ENCODE data around the gene GPC6. TPM values are rescaled to one million over a fixed set of nuclear protein-coding genes. Genes with fewer than 3 reads are reported as not detected.

GPC6 gene
- total RNA-seq, 1 donor from 2014 or later = 0.96 TPM

GRCh38 chr13:94433055-94433961 is 1206.7 kb downstream of the GPC6 start:
- no peak for ATAC-seq

- peak; percentile 63 for ATAC-seq
These were observed 1209.1 kb downstream of the GPC6 start for GRCh38 chr13:94435604-94436226.

- no peak for ATAC-seq
These were observed 1218.2 kb downstream of the GPC6 start for GRCh38 chr13:94444826-94445225.

GRCh38 chr13:94454334-94454733 is 1227.7 kb downstream of the GPC6 start:
- ATAC-seq = no peak

- no peak for ATAC-seq
These were observed 1228.3 kb downstream of the GPC6 start for GRCh38 chr13:94454906-94455305.

GRCh38 chr13:94455414-94455813 is 1228.8 kb downstream of the GPC6 start:
- no peak for ATAC-seq

Data from esophagus mucosa (tissue), 1 donor.